CD14-positive monocyte (primary cell): ENCODE data around the gene CTTNBP2. TPM values are rescaled to one million over a fixed set of nuclear protein-coding genes. Genes with fewer than 3 reads are reported as not detected.

ENCODE experiments used
- DNase-seq, 3 donors: peaks; one replicate each; pipeline ENCODE4 v3.0.0-alpha.2; 2011 to 2022
- H2AFZ ChIP-seq: 2 replicates; pipeline ENCODE4 v1.6.0; 2012; ENCODE audit warnings: mild to moderate bottlenecking, low read depth, low read length, inconsistent platforms; ENCODE audit not compliant: insufficient read depth, poor library complexity, severe bottlenecking
- H3K27ac ChIP-seq, 2 donors: 1 replicate in 1 of 2; 2 replicates in 1 of 2; pipeline ENCODE4 v1.5.1; 2012 to 2013; ENCODE audit warnings: low read length in 2 of 2, control low read depth in 1 of 2, inconsistent platforms in 1 of 2, low read depth in 1 of 2, mild to moderate bottlenecking in 1 of 2
- H3K27me3 ChIP-seq, 2 donors: one replicate each; pipeline versions ENCODE4 v1.6.0 to v1.6.1; 2011 to 2013; ENCODE audit warnings: low read length in 2 of 2; ENCODE audit not compliant: control insufficient read depth in 2 of 2, insufficient read depth in 2 of 2
- H3K36me3 ChIP-seq, 2 donors: replicated peaks in 1 of 2; 1 replicate in 1 of 2; 2 replicates in 1 of 2; pipeline versions ENCODE4 v1.5.1 to v1.6.1; 2012 to 2013; ENCODE audit warnings: low read length in 2 of 2, control low read depth in 1 of 2, inconsistent platforms in 1 of 2, mild to moderate bottlenecking in 1 of 2; ENCODE audit not compliant: insufficient read depth in 2 of 2, control insufficient read depth in 1 of 2
- H3K4me1 ChIP-seq, 2 donors: 1 replicate in 1 of 2; 2 replicates in 1 of 2; pipeline versions ENCODE4 v1.5.1 to v1.6.1; 2012 to 2013; ENCODE audit warnings: low read length in 2 of 2, control low read depth in 1 of 2, inconsistent platforms in 1 of 2, mild to moderate bottlenecking in 1 of 2, moderate library complexity in 1 of 2; ENCODE audit not compliant: insufficient read depth in 2 of 2, control insufficient read depth in 1 of 2
- H3K4me2 ChIP-seq: replicated peaks from 2 replicates; pipeline ENCODE3; 2012; ENCODE audit warnings: low read length, moderate library complexity, mild to moderate bottlenecking; ENCODE audit not compliant: poor library complexity, severe bottlenecking; ENCODE audit errors: extremely low read depth
- H3K4me3 ChIP-seq, 3 experiments: fragments of 200-600 bp in 1 of 3; sonication (generic) in 1 of 3; replicated peaks in 1 of 3; 1 replicate in 2 of 3; 2 replicates in 1 of 3; pipeline ENCODE4 v1.5.1; 2011 to 2013; ENCODE audit warnings: low read length in 3 of 3, mild to moderate bottlenecking in 3 of 3, control low read depth in 2 of 3, low read depth in 2 of 3, inconsistent platforms in 1 of 3, moderate library complexity in 1 of 3
- H3K79me2 ChIP-seq: 2 replicates; pipeline ENCODE4 v1.6.0; 2012; ENCODE audit warnings: mild to moderate bottlenecking, control low read depth, inconsistent platforms, low read length, moderate library complexity; ENCODE audit not compliant: insufficient read depth
- H3K9ac ChIP-seq: 2 replicates; pipeline ENCODE4 v1.6.0; 2017; ENCODE audit warnings: low read length, mild to moderate bottlenecking; ENCODE audit not compliant: insufficient read depth, poor library complexity, severe bottlenecking
- H3K9me3 ChIP-seq, 2 donors: replicated peaks in 1 of 2; 1 replicate in 1 of 2; 2 replicates in 1 of 2; pipeline versions ENCODE4 v1.5.1 to v1.6.1; 2012 to 2013; ENCODE audit warnings: low read length in 2 of 2, control low read depth in 1 of 2; ENCODE audit not compliant: control insufficient read depth in 1 of 2, insufficient read depth in 1 of 2
- H4K20me1 ChIP-seq: 2 replicates; pipeline ENCODE4 v1.6.0; 2012; ENCODE audit warnings: mild to moderate bottlenecking, low read length, control low read depth, moderate library complexity; ENCODE audit not compliant: insufficient read depth
- H3K27ac Mint-ChIP-seq, 7 donors: one replicate each; pipeline ENCODE4 v1.8.0; 2020; ENCODE audit warnings: mild to moderate bottlenecking in 7 of 7, mixed read lengths in 7 of 7, moderate library complexity in 6 of 7, inconsistent platforms in 2 of 7
- H3K27me3 Mint-ChIP-seq, 3 donors: one replicate each; pipeline ENCODE4 v1.8.0; 2021 to 2022; ENCODE audit warnings: low read depth in 3 of 3, mild to moderate bottlenecking in 3 of 3, mixed read lengths in 3 of 3, moderate library complexity in 3 of 3, inconsistent platforms in 1 of 3
- H3K36me3 Mint-ChIP-seq, 2 donors: one replicate each; pipeline ENCODE4 v1.8.0; 2020; ENCODE audit warnings: mixed read lengths in 2 of 2, inconsistent platforms in 1 of 2, mild to moderate bottlenecking in 1 of 2
- H3K4me1 Mint-ChIP-seq: one replicate; pipeline ENCODE4 v1.8.0; 2020; ENCODE audit warnings: mild to moderate bottlenecking, mixed read lengths
- H3K4me3 Mint-ChIP-seq, 2 donors: one replicate each; pipeline ENCODE4 v1.8.0; 2020; ENCODE audit warnings: mild to moderate bottlenecking in 2 of 2, mixed read lengths in 2 of 2, moderate library complexity in 1 of 2
- H3K9me3 Mint-ChIP-seq, 7 donors: one replicate each; pipeline ENCODE4 v1.8.0; 2020 to 2022; ENCODE audit warnings: mixed read lengths in 7 of 7, mild to moderate bottlenecking in 6 of 7, moderate library complexity in 6 of 7, inconsistent platforms in 2 of 7
- WGBS: methylation state at CpG from one replicate; pipeline ENCODE4 v1.1.5; 2013; ENCODE audit warnings: missing lambda C conversion rate; ENCODE audit not compliant: insufficient coverage; 5-methylcytosine and 5-hydroxymethylcytosine counted together
- intact Hi-C, 2 donors: fragments of 100-400 bp; cut with micrococcal nuclease; formaldehyde crosslinking; loops; one replicate each; pipeline versions ENCODE4 v1.15.0 to v1.15.1; 2023
- polyA plus RNA-seq, 3 donors: library from polyadenylated mRNA; depleted of rRNA in 1 of 3; unstranded in 2 of 3; stranded (reverse) in 1 of 3; fragments of 300-500 nt in 2 of 3; fragments of >200 nt in 1 of 3; fragmentation: Illumina TruSeq in 2 of 3; gene quantifications; 1 replicate in 2 of 3; 2 replicates in 1 of 3; pipeline ENCODE4 v1.2.3, GENCODE V29; 2012 to 2021
- TF ChIP-seq, protein P1 (sequence below): fragments of 200-600 bp; IDR thresholded peaks from one replicate; pipeline ENCODE4 v1.8.0; 2022; ENCODE audit warnings: antibody characterized with exemption, mild to moderate bottlenecking

The CTTNBP2 gene
- polyA plus RNA-seq, 3 donors, result 0.38 to 1.4 TPM; not detected in 1

DNA sequence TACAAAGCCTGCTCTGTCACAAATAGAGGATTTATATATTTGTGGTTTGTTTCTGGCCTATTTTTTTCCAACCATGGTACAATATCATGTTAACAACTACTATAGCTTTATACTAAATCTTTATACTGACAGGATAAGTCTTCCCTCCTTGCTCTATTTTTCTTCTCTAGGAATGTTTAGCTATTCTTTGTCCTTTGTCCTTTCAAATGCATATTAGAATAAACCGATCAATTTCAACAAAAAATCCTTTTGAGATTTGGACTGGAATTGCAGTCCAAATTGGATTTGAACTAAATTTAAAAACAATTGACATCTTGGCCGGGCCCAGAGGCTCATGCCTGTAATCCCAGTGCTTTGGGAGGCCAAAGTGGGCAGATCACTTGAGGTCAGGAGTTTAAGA, 39.2 kb upstream of the CTTNBP2 start:
- Mint-ChIP-seq H3K9me3 (peaks cover 0 to 2% (median 0%) of the 10 kb centered on the region in 7 donors), H3K27me3 (no peaks in the 10 kb centered on the region), H3K36me3 (no peaks in the 10 kb centered on the region), H3K4me3 (no peak overlapping the region), H3K27ac (no peak overlapping the region), H3K4me1 (no peaks in the 10 kb centered on the region)
- no peak for DNase-seq
- no peaks in the 10 kb centered on the region for H3K79me2 ChIP-seq
- H3K36me3 ChIP-seq, result no peaks in the 10 kb centered on the region
- TF ChIP-seq, protein P1, sequence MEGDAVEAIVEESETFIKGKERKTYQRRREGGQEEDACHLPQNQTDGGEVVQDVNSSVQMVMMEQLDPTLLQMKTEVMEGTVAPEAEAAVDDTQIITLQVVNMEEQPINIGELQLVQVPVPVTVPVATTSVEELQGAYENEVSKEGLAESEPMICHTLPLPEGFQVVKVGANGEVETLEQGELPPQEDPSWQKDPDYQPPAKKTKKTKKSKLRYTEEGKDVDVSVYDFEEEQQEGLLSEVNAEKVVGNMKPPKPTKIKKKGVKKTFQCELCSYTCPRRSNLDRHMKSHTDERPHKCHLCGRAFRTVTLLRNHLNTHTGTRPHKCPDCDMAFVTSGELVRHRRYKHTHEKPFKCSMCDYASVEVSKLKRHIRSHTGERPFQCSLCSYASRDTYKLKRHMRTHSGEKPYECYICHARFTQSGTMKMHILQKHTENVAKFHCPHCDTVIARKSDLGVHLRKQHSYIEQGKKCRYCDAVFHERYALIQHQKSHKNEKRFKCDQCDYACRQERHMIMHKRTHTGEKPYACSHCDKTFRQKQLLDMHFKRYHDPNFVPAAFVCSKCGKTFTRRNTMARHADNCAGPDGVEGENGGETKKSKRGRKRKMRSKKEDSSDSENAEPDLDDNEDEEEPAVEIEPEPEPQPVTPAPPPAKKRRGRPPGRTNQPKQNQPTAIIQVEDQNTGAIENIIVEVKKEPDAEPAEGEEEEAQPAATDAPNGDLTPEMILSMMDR, result no peak
- intact Hi-C loops, result no loop called here
- H3K9me3 ChIP-seq, result no peaks in the 10 kb centered on the region
- WGBS, result no CpG with 5 or more reads among the region's 2 CpGs
- H3K27me3 ChIP-seq, result no peaks in the 10 kb centered on the region
- H3K4me3 ChIP-seq, result no peak overlapping the region
- no peak overlapping the region for H3K9ac ChIP-seq
- H3K4me2 ChIP-seq, result no peak overlapping the region
- no peaks in the 10 kb centered on the region for H4K20me1 ChIP-seq
- H2AFZ ChIP-seq, result no peak overlapping the region
- H3K4me1 ChIP-seq, result no peaks in the 10 kb centered on the region
- H3K27ac ChIP-seq, result no peak overlapping the region

DNA sequence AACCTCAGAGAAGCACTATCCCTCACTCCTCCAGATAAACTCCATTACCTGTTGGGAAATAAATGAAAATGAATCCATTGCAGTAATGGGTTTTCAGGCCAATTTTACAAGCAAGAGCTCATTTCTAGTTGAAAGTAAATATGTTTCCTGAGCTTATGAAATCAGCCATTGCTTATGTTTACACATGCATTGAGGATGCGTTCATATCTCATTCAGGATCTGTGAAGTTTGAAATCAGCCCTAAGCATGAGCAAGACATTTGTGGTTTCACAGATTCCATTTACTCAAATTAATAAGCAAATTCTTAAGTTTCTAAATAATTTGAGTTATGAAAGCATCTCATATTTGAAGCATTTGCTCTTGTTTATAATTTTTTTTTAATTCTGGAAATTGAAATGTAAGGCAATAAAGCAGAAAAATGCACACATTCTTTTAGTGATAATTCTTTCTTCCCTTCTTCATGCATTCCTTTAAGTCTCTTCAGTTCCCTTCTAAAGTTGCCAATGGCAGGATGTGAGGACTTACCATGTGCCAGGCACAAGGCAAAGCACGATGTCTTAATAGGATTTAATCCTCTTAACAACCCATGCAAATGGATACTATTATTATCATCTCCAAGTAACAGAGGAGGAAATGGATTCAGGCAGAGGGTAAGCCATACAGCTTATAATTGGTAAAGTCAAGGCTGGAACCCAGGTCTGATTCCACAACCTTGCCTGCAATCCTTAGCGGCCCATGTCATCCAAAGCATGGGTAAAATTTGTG, 35.0 kb upstream of the CTTNBP2 start:
- TF ChIP-seq, protein P1, result no peak
- no peaks in the 10 kb centered on the region for H3K36me3 Mint-ChIP-seq
- Histone ChIP-seq H3K9me3 (no peaks in the 10 kb centered on the region), H3K9ac (no peak overlapping the region), H3K27ac (no peak overlapping the region), H3K4me2 (no peak overlapping the region), H3K79me2 (no peaks in the 10 kb centered on the region), H3K36me3 (no peaks in the 10 kb centered on the region), H3K27me3 (no peaks in the 10 kb centered on the region), H2AFZ (no peak overlapping the region), H3K4me1 (no peaks in the 10 kb centered on the region), H4K20me1 (no peaks in the 10 kb centered on the region), H3K4me3 (no peak overlapping the region)
- intact Hi-C loops, result no loop called here
- no peaks in the 10 kb centered on the region for H3K27me3 Mint-ChIP-seq
- DNase-seq, result no peak
- H3K4me1 Mint-ChIP-seq, result no peaks in the 10 kb centered on the region
- no CpG with 5 or more reads among the region's 3 CpGs for WGBS
- H3K4me3 Mint-ChIP-seq, result no peak overlapping the region
- no peaks in the 10 kb centered on the region for H3K9me3 Mint-ChIP-seq
- no peak overlapping the region for H3K27ac Mint-ChIP-seq
